Prostate gland (tissue), 2 donors: ENCODE measurements around the gene PLIN5. TPM values are rescaled to one million over a fixed set of nuclear protein-coding genes. Genes with fewer than 3 reads are reported as not detected.

ENCODE experiments used
- DNase-seq: peaks from one replicate; pipeline ENCODE4 v3.0.0-alpha.2; 2019; ENCODE audit warnings: low spot score
- H3K27ac ChIP-seq, 2 donors: fragments of 200-600 bp; sonication (generic); 2 replicates each; pipeline ENCODE4 v1.5.1; 2017 to 2019
- H3K27me3 ChIP-seq: fragments of 200-600 bp; sonication (generic); replicated peaks from 2 replicates; pipeline ENCODE4 v1.5.1; 2019; ENCODE audit not compliant: insufficient read depth
- H3K36me3 ChIP-seq, 2 donors: fragments of 200-600 bp; sonication (generic); 1 replicate in 1 of 2; 2 replicates in 1 of 2; pipeline versions ENCODE4 v1.5.1 to v1.8.1; 2017 to 2019
- H3K4me1 ChIP-seq: fragments of 200-600 bp; sonication (generic); replicated peaks from 2 replicates; pipeline ENCODE4 v1.5.1; 2019
- H3K4me3 ChIP-seq, 2 donors: fragments of 200-600 bp; sonication (generic); 2 replicates each; pipeline ENCODE4 v1.5.1; 2017 to 2019
- H3K9me3 ChIP-seq: fragments of 200-600 bp; sonication (generic); 2 replicates; pipeline ENCODE4 v1.5.1; 2017
- POLR2A ChIP-seq: fragments of 450-650 bp; IDR thresholded peaks from one replicate; pipeline ENCODE4 v1.6.1; 2016; ENCODE audit warnings: antibody characterized with exemption, mild to moderate bottlenecking
- POLR2AphosphoS5 ChIP-seq: sonication (generic); formaldehyde crosslinking; IDR thresholded peaks from one replicate; pipeline ENCODE4 v1.6.1; 2017; ENCODE audit warnings: antibody characterized with exemption
- WGBS: methylation state at CpG from one replicate; pipeline ENCODE4 v1.1.5; 2018; 5-methylcytosine and 5-hydroxymethylcytosine counted together
- intact Hi-C: fragments of 100-400 bp; cut with DNase I; formaldehyde crosslinking; loops from one replicate; pipeline ENCODE4 v1.14.2; 2022
- total RNA-seq, 2 donors: library from RNA; depleted of rRNA; stranded (reverse); fragments of >200 nt; gene quantifications; one replicate each; pipeline ENCODE4 v1.1.0, GENCODE V29; 2016
- TF ChIP-seq, protein P1 (sequence below), 4 experiments: fragments of 200-600 bp in 2 of 4; fragments of 450-650 bp in 2 of 4; sonication (generic) in 2 of 4; IDR thresholded peaks; 1 replicate in 3 of 4; 2 replicates in 1 of 4; pipeline ENCODE4 v1.5.1; 2016 to 2019; ENCODE audit warnings: antibody characterized with exemption in 4 of 4, mild to moderate bottlenecking in 2 of 4, moderate library complexity in 2 of 4

PLIN5 gene
- total RNA-seq, 2 donors from 2014 or later: 23.2 to 26.8 TPM

DNA sequence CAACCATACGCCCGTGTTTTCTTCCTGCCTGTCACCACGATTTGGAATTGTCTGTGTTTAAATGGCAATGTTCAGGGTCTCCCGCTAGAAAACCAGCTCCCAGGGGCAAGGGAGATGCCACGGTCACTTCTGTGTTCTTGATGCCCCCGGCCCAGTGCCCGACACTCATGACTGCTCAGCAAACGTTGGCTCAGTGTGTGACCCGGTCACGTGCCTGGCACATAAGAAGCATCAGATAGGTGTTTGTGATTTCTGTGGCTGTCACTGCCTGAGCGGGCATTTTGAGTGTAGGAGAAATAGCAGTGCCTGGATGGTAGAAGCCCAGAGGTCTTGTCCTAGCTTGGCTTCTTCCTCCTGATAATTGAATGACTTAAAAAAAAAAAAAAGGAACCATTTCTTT lies 47.5 kb downstream of the PLIN5 start:
- TF ChIP-seq POLR2A: no peak
- TF ChIP-seq, protein P1, sequence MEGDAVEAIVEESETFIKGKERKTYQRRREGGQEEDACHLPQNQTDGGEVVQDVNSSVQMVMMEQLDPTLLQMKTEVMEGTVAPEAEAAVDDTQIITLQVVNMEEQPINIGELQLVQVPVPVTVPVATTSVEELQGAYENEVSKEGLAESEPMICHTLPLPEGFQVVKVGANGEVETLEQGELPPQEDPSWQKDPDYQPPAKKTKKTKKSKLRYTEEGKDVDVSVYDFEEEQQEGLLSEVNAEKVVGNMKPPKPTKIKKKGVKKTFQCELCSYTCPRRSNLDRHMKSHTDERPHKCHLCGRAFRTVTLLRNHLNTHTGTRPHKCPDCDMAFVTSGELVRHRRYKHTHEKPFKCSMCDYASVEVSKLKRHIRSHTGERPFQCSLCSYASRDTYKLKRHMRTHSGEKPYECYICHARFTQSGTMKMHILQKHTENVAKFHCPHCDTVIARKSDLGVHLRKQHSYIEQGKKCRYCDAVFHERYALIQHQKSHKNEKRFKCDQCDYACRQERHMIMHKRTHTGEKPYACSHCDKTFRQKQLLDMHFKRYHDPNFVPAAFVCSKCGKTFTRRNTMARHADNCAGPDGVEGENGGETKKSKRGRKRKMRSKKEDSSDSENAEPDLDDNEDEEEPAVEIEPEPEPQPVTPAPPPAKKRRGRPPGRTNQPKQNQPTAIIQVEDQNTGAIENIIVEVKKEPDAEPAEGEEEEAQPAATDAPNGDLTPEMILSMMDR (IDR thresholded peaks at IDR 0.05): no peak
- no peak for TF ChIP-seq POLR2AphosphoS5
- Histone ChIP-seq H3K27me3 (no peaks in the 10 kb centered on the region), H3K4me1 (no peaks in the 10 kb centered on the region), H3K9me3 (no peaks in the 10 kb centered on the region), H3K27ac (no peak overlapping the region), H3K36me3 (peaks cover 5 to 7% of the 10 kb centered on the region in 2 donors), H3K4me3 (no peak overlapping the region)
- intact Hi-C loops: no loop called here
- 87% methylated on average over 11 of the region's 11 CpGs for WGBS
- no peak for DNase-seq

DNA sequence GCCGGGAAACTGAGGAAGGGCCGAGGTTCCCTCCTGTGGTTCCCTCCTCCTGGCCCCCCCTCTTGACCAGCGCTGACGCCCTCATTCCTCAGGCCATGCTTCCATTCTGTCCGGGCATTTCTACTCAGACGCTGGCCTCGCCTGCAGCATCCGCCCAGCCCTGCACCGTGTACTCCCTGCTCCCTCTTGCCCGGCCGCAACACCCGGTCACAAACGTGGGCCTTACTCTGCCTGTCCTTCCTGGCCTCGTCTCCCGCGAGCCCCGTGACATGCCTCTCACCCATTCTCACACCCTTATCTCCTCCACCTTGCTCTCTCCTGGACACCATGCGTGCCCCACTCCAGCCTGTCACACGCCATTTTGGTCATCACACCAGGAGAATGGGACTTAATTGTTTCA lies 51.6 kb downstream of the PLIN5 start:
- no peaks in the 10 kb centered on the region for H3K9me3 ChIP-seq
- DNase-seq: no peak
- intact Hi-C loops: no loop called here
- no peaks in the 10 kb centered on the region for H3K36me3 ChIP-seq
- H3K4me3 ChIP-seq: no peak overlapping the region
- 87% methylated on average over 19 of the region's 19 CpGs for WGBS
- H3K27ac ChIP-seq: no peak overlapping the region
- no peaks in the 10 kb centered on the region for H3K4me1 ChIP-seq
- H3K27me3 ChIP-seq: no peaks in the 10 kb centered on the region
- no peak for TF ChIP-seq POLR2AphosphoS5
- no peak for TF ChIP-seq POLR2A
- TF ChIP-seq, protein P1 (IDR thresholded peaks at IDR 0.05): no peak

DNA sequence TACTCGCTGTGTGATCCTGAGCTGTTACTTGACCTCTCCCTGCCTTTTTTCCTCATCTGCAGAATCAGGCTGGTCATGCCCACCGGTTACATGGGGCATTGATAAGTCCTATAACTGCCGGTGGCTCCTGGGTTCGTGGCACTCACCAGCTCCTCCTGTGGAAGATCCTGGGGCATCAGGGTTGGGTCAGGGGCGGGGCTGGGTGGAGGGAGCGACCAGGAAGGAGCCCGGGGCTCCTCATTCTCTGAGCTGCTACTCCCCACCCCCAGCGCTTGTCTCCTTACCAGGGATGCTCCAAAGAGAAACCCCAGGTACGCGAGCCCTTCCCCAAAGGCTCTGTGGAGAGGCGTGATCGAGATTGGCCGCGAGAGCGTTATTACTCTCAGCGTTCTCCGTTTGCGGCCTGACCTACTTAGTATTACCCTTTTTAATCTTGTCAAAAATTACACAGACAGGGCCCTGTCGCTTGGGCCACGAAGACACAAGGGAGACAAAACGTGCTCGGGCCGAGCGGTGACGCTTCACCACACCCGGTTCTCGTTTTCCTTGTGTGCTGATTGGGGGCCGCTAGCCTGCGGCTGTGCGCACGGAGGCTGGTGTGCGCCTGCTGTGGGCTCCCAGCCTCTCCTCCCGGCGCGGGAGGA lies 52.2 kb downstream of the PLIN5 start:
- Histone ChIP-seq H3K9me3 (no peaks in the 10 kb centered on the region), H3K36me3 (no peaks in the 10 kb centered on the region), H3K4me1 (no peaks in the 10 kb centered on the region), H3K27me3 (no peaks in the 10 kb centered on the region), H3K4me3 (no peak overlapping the region), H3K27ac (no peak overlapping the region)
- TF ChIP-seq, protein P1 (IDR thresholded peaks at IDR 0.05): no peak
- no peak for DNase-seq
- intact Hi-C loops: no loop called here
- 91% methylated on average over 35 of the region's 35 CpGs for WGBS

DNA sequence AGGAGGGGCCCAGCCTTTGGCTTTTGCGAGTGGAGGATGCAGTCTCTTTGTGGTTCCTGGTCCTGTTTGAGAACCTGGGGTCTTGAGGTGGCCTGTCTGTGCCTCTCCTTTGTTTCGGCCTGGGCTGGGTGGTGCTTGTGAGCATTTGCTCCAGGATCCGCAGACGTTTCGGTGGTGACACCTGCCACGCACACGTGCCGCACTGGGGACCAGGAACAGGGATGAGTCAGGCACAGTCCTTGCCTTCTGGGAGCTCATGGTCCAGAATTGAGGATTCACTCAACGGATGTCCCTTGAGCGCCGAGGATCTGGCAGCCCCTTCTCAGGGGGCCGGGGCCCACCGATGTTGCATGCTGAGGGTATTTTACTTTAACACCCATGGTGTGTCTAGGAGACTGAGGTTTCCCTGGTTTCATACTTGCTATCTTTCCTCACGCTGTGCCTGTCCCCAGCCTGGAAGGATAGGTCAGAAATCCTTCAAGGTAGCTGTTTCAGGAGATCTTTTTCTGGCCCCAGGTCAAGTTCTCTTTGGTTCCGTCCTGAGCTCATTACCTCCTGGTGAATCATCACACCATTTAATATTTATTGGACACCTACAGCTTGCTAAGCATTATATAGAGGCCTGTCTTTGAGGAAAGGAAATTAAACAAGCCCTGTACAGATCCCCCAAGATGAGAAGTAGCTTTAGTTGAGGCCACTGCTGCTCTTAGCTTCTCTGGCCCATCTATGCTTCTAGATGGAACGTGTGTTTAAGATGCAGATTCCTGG lies 57.8 kb downstream of the PLIN5 start:
- no peaks in the 10 kb centered on the region for H3K36me3 ChIP-seq
- no peaks in the 10 kb centered on the region for H3K9me3 ChIP-seq
- H3K27ac ChIP-seq: no peak overlapping the region
- WGBS: 80% methylated on average over 16 of the region's 16 CpGs
- TF ChIP-seq, protein P1 (IDR thresholded peaks at IDR 0.05): no peak
- TF ChIP-seq POLR2AphosphoS5 (no peak), POLR2A (no peak)
- DNase-seq: no peak
- intact Hi-C loops: no loop called here
- H3K27me3 ChIP-seq: no peaks in the 10 kb centered on the region
- H3K4me1 ChIP-seq: peaks cover 11% of the 10 kb centered on the region
- no peak overlapping the region for H3K4me3 ChIP-seq
